Limb (tissue), 2 donors: Measurements from ENCODE around the gene KRT83.
A peak's percentile ranks its signal among the peaks of the same experiment; 100 is the strongest.
"Not testable (repeated sequence)": the region's sequence is repeated elsewhere in the genome, so short reads cannot be mapped to it uniquely, and the experiment has no call there.

Experiments
- DNase-seq, 2 donors: peaks; one replicate each; pipeline ENCODE4 v3.0.0-alpha.2; 2016; ENCODE audit errors: extremely low spot score in 2 of 2

Gene KRT83

GRCh38 chr12:52287816-52288805 lies 33.1 kb downstream of the KRT83 start:
- not testable (repeated sequence) for DNase-seq

DNA sequence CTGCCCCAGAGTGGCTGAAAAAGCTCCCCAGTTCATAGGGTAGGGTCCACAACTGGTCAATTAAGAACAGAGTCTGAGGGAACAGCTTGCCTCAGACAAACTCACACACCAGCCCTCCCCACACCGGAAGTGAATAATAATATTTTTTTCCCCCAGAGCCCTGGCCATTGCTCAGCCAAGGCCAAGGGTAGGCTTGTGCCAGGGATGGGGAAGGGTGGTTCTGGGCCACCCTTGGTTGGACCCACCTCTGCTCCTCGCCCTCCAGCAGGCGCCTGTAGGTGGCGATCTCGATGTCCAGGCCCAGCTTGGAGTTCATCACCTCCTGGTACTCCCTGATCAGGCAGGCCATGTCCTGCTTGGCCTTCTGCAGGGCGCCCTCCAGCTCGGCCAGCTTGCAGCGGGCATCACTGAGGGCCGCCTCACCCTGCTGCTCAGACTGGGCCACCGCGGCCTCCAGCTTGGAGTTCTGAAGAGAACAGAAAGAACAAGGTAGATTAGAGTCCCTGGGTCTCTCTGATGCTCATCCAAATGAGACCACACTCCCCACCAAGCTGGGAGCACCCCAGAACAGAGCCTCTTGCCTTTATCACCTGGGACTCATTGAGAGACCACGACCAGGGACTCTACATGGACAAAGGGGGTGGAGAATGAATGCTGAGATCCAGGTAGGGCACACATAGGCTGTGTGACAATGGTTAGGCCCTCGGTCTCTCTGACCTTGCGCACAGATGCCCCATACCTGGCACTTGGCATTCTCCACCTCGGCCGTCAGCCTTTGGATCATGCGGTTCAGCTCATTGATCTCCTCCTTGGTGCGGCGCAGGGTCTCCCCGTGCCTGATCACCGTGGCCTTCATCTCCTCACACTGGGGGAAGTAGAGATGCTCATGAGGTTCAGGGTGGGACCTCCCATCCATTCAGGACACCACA lies 34.1 kb downstream of the KRT83 start:
- DNase-seq, result not testable (repeated sequence)

DNA sequence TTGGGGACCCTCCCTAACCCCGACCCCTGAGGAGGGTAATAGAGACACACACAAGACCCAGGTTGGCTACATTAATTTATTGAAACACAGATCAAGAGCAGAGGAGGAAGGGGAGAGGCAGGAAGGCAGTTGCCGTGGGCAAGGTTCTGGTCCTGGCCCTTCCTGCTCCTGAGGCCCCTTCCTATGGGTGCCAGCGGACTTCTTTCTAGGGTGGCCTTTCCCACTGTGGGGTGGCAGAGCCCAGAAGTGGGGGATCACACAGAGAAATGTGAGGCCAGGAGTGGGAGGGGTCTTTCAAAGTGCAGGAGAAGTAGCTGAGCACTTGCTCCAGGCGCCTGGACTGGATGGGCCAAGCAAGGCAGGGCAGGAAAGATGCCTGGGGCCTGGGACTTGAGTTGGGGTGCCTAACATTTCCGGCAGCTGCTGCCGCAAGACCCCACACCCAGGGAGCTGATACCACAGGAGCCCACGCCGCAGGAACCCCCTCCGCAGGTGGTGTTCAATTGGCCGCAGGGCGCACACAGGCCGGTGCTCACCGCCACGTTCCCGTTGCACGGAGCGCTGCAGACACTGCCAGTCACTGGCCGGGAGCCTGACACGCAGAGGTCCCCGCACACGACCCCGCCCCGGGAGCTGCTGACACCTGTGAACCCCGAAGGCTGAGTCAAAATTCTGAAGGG lies 35.2 kb downstream of the KRT83 start:
- DNase-seq, result no peak

GRCh38 chr12:52285172-52285745 lies 35.9 kb downstream of the KRT83 start:
- DNase-seq, result no peak

GRCh38 chr12:52284562-52285171 lies 36.5 kb downstream of the KRT83 start:
- DNase-seq, result no peak

- DNase-seq, result no peak
Measured at GRCh38 chr12:52280796-52281560, 40.2 kb downstream of the KRT83 start.

- no peak for DNase-seq
Measured at GRCh38 chr12:52280319-52280795, 40.8 kb downstream of the KRT83 start.

- no peak for DNase-seq
Measured at GRCh38 chr12:52279422-52280318, 41.5 kb downstream of the KRT83 start.

DNA sequence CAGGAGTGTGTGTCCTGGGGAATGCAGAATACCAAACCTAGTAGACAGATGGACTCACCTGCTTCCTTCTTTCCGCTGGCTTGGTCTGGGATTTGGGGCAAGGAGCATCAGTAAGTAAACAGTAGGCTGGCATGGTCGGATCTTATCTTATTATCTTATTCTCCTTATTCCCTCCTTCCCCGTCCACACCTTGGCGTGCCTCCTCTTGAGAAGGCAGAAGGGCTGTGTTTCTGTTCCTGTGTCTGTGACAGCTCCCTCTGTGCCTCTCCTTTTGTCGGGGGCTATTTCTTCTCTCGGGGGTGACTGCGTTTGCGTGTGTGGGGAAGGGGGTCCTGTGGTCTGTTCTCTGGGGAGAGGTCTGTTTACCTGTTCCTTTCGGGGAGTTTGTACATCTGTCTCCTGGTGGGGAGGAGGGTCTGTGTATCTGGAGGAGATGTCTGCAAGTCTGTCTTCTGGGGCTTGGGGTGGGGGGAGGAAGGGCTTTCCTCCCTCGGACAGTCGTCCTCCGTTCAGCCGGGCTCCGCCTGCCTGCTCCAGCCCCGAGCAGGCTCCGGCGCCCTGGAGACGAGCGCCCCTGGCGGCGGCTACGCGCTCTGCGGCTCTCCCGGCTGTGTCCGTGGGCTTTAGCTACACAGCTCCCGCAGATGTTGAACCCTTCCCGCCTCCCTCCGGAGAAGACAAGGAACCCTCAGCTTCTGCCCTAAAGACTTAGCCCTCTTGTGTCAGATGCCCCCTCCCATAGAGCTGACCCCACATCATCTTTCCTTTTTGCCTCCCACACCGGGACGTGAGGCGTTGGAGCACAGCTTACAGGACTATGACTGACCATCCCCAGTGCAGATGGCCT lies 42.4 kb downstream of the KRT83 start:
- DNase-seq, result peak; percentile 60 to 91

DNA sequence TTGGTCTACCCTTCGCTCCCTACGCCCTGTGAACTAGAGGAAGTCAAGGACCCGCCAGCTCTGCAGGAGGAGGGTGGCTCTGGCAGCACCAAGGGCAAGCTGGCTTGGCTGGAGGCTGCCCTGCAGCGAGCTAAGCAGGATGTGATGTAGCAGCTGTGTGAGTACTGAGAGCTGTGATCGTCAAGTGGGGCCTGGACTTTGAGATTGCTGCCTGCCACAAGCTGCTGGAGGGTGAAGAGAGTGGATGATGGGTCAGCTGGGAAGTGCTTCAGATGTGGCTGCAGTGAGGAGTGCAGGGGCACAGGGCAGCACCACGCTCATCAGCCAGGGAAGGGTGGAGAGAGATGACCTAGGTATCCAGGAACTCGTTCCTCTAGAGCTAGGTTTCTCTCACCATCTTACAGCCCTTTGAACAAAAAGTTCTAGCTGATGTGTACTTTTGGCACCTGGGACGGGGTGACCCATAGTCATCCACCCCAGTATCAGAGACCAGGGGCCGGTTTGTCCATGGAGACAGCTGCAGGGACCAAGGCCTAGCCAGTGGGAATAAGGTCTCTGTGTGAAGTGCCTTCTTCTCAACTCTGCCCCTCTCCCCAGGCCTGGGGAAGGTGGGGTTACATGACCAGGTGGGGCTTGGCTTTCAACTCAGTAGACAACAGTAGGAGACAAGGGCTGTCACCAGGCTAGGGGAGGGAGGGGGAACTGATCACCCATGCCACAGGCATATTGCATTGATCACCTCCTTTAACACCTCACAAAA lies 43.5 kb downstream of the KRT83 start:
- DNase-seq, result peak; percentile 10 to 22

- no peak for DNase-seq
Measured at GRCh38 chr12:52275686-52276085, 45.5 kb downstream of the KRT83 start.

DNA sequence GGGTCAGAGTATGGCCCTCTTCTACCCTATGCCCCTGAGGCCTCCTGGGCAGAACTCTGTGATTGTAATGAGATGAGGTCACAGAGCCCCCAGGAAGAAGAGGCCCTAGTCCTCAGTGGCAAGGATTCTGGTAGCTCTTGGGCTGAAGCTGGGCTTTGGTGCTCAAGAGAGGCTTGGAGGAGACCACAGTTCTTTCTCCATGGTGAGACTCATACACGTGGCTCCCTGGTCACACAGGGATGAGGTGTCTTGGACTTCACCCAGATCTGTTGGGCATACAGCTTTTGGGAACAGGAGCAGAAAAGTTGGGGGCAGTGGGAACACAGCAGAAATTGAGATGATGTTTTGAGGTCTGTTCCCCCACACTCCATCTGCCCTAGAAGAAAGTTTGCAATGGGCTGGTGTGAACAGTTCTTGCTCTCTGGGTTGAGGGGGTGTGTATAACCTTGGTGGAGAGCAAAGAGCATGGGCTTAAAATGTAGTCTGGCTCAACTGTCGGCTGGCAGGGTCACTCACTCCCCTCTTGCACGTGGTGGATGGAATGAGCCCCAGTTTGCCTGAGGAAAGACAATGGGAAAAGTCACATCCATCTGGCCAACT lies 46.6 kb downstream of the KRT83 start, which contains the start of gene KRT86:
Gene KRT86 (plus strand): TSS at position 125 of the 600 bp plus-strand sequence. CDS start 27,272 bp downstream, outside the sequence.
- DNase-seq, result no peak

DNA sequence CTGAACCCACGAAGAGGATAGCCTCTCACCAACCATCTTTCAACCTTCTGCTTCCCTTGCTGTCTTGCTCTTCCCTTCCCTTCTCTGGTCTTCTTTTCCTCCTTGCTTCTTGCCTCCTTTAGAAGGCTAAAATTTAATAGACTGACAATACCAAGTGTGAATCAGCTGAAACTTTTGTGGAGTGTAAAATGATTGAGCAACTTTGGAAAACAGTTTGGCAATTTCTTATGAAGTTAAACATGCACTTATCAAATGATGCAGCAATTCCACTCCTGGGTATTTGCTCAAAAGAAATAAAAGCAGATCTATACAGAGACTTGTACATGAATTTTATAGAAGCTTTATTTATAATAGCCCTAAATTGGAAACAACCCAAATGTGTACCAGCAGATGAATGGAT lies 50.0 kb downstream of the KRT83 start:
- DNase-seq, result no peak

GRCh38 chr12:52270541-52271070 lies 50.6 kb downstream of the KRT83 start:
- DNase-seq, result peak in 1 of 2 donors; percentile 16

DNA sequence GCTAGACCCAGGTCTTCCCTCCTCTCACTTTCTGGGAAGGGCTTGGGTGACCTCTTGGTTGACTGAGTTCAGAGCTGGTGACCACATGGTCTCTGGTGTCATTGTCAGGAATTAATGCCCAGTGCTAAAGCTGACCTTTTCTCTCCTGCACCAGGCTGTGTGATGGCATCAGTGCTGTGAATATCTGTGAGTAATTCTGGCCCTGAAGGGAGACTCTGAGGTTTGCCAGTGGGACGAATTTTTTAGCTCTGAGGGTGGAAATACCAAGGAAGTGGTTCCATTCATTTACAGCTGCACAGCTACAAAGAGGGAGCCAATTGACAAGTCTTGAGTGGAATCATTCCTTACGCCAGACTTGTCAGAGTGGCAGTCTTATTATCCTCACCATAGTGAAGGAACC lies 53.0 kb downstream of the KRT83 start:
- no peak for DNase-seq

DNA sequence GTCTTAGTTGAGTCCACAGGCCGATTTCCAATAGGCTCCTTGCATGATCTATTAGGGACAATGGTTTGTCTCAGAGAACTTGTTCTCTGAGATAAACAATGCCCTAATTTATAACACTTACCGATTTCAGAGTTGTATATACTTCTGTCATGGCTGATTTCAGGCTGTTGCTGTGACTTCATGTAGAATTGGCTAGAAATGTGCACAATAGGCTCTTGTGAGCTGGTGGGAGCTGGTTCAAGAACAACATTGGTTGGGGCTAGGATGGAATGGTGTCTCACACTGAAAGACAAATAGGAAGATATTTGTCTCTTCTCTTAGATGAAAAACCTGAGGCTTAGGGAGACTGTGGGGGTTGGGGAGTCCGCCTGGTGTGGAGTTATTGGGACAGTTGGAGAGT lies 53.5 kb downstream of the KRT83 start:
- DNase-seq, result no peak
